ENCODE data around the gene PTPRB.

DNA sequence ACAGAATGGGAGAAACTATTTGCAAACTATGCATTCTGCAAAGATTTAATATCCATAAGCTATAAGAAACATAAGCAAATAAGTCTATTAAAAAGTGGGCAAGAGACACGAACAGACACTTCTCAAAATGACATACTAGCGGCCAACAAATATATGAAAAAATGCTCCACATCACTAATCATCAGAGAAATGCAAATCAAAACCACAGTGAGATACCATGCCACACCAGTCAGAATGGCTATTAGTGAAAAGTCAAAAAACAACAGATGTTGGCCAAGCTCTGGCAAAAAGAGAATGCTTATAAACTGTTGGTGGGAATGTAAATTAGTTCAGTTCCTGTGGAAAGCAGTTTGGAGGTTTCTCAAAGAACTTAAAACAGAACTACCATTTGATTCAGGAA lies 149.8 kb downstream of the PTPRB start:
- TF ChIP-seq BHLHE40 (IDR thresholded peaks at IDR 0.05; ENCODE audit: borderline replicate concordance), result no peak
- TF ChIP-seq TARDBP (IDR thresholded peaks at IDR 0.05), result no peak
- no peak for TF ChIP-seq FOXK2 (IDR thresholded peaks at IDR 0.05)
- no peak for TF ChIP-seq SP1 (IDR thresholded peaks at IDR 0.05)
- no peak for TF ChIP-seq LEF1 (IDR thresholded peaks at IDR 0.05; ENCODE audit: borderline replicate concordance)
- TF ChIP-seq HDGF (IDR thresholded peaks at IDR 0.05; ENCODE audit: borderline replicate concordance), result no peak
- no peak for TF ChIP-seq NFRKB (IDR thresholded peaks at IDR 0.05)
- no peak for TF ChIP-seq ARNT (IDR thresholded peaks at IDR 0.05)

Data from HEK293T (cell line).